CD4-positive, alpha-beta T cell treated with Interleukin-12 subunit alpha and Interleukin-12 subunit beta, for 1 hour (primary cell): ENCODE data around the gene CACNB4.
"Not testable (repeated sequence)": the region's sequence is repeated elsewhere in the genome, so short reads cannot be mapped to it uniquely, and the experiment has no call there.

ENCODE experiments used
- DNase-seq: peaks from one replicate; pipeline ENCODE4 v3.0.0-alpha.2; 2020

CACNB4 gene

GRCh38 chr2:151933266-151933804 is 165.5 kb downstream of the CACNB4 start:
- DNase-seq, result no peak

DNA sequence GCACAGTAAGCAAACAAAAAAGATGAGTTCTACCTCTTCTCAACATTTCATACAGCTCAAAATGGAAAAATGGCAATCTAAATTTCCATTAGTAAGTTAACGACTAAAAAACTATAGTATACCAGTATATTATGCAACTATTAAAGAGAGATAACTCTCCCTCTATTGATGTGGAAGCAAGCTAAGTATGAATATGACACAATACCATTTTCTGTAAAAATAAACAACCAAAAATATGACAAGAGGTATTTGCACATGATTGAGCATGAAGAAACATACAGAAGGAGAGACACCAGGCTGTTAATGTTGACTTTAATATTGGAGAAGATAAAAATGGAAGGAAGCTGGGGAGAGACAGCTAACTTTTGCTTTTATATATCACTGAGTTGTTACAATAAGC is 167.1 kb downstream of the CACNB4 start:
- no peak for DNase-seq

GRCh38 chr2:151931030-151931611 is 167.7 kb downstream of the CACNB4 start:
- DNase-seq, result no peak

- no peak for DNase-seq
Measured at GRCh38 chr2:151930042-151930441, 168.8 kb downstream of the CACNB4 start.

DNA sequence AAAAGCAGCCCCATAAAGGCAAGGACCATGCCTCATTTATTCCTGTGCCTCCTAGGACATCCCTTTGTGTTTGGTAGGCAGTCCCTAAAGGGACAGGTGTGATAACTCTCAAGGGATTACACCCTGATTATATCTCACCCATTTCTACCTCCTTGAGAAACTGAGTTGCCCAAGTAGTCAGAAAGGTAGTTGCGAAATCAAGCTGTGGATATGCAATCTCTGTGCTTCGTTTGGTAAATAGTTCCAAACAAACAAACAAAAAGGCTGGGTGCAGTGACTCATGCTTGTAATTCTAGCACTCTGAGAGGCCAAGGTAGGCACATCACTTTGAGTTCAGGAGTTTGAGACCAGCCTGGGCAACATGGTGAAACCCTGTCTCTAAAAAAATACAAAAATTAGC is 170.5 kb downstream of the CACNB4 start:
- no peak for DNase-seq

DNA sequence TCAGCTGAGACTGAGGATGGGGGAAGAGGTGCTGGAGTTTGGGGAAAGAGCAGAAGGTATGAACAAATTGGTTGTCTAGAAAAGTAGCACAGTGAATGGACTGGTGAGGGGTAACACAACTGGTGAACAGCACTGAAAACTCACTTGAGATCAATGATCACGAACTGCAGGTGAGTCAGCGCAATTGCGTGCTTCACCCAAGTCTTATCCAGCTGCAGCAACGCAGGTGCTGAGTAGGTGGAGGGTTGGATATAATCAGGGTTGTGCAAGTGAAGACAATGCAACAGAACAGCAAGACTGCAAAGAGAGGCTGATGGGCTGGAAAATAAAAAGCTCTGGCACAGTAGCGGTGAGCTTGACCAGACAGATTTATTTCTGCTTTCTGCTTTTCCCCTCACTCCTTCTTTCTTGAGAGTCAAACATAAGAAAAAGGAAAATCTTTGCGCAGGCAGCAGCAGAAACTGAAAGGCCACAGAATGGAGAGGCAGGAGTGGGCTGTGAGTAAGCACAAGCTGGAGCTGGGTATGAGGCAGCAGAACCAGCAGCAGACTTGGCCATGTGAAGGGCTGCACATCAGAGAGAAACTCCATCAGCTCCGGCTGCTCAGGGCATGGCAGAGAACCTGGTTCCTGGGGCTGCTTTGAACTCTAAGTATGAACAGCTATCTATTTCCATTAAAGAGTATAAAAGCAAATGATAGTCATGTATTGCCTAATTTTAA is 171.2 kb downstream of the CACNB4 start:
- no peak for DNase-seq

- DNase-seq, result no peak
Measured at GRCh38 chr2:151922845-151923666, 175.8 kb downstream of the CACNB4 start.

GRCh38 chr2:151919786-151920185 is 179.1 kb downstream of the CACNB4 start:
- no peak for DNase-seq

DNA sequence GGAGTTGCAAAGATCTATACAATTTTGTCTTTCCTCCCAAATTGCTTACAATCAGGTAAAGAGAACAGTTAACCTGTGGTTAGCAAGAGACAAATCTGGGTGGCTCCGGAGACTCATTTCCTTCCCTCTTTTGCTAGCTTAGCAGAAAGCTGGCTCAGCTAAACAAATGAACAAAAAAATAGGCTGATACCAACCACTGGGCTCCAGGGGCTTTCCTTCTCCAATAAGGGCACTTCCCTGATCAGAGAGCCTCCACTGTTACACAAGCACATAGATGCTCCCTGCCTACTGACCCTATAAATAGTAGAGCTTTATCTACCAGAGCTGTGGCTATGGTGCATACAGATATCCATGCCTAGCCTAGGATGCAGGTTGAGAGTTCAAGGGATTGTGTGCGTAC is 180.5 kb downstream of the CACNB4 start:
- peak; percentile 10 for DNase-seq

- no peak for DNase-seq
Measured at GRCh38 chr2:151916632-151917031, 182.2 kb downstream of the CACNB4 start.

DNA sequence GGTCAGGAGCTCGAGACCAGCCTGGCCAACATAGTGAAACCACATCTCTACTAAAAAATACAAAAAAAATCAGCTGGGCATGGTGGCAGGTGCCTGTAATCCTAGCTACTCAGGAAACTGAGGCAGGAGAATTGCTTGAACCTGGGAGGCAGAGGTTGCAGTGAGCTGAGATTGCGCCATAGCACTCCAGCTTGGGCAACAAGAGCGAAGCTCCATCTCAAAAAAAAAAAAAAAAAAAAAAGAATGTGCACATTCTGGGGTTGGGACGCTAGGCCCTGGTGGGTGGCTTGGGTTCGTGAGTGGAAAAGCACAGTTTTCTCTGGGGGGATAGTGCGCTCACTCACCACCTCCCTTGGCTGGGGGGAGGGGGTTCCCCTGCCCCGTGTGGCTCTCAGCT is 183.2 kb downstream of the CACNB4 start:
- not testable (repeated sequence) for DNase-seq

GRCh38 chr2:151914989-151915628 is 183.7 kb downstream of the CACNB4 start:
- DNase-seq, result no peak

GRCh38 chr2:151908204-151908882 is 190.5 kb downstream of the CACNB4 start:
- no peak for DNase-seq

- no peak for DNase-seq
Measured at GRCh38 chr2:151907286-151908203, 191.3 kb downstream of the CACNB4 start.

DNA sequence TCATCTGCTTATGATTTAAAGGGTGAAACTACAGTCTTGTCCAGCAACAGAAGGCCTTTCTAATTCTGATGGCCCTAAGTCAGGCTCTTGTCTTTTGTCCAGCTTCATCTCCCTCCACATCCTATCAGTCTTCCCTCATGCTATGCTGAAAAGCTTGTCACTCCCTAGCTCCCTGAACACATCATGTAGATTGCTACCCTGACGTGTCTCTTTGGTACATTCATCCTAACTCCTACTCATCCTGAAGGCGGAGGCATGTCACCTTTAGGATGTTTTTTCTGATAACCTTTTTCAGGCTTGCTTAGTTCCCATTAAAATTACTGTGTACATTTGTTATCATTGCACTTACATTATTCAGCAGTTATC is 192.2 kb downstream of the CACNB4 start:
- DNase-seq, result no peak

GRCh38 chr2:151905963-151906632 is 192.7 kb downstream of the CACNB4 start:
- no peak for DNase-seq

GRCh38 chr2:151904807-151905206 is 194.0 kb downstream of the CACNB4 start:
- DNase-seq, result no peak

GRCh38 chr2:151904021-151904420 is 194.8 kb downstream of the CACNB4 start:
- no peak for DNase-seq

DNA sequence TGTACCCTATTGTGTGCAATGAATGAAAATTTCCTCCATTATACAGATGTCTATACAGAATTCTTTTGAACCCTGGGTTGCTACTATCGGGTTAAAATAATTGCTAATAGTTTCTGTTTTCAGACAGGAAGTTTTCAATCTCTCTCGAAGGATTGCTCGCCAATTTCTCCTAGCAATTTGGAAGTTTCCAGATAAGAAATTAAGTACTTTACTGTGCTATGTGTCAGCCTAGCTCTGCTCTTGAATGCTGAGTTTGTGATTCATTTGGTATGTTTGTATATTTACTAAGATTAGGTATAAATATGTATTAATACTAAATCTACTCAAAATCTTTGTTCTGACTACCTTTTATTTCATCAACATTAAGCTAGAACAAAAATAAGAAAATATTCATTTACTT is 196.0 kb downstream of the CACNB4 start:
- DNase-seq, result no peak

DNA sequence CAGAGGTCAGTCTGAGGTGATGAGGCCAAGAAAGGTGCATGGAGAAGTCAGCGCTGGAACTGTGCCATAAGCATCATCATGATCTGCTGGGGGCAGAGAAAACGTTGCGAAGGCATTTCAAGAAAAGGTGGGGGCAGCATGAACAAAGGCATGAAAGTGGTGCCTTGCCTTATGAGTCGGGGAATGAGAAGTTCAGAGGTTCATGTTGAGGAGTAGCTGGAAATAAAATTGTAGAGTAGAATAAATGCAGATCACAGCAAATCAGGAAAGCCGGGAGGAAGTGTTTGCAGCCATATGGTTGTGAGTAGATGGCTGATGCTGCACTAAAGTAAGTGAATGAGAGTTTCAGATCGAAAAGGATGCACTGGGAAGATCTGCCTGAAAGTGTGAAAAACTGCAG is 198.5 kb downstream of the CACNB4 start:
- no peak for DNase-seq

- DNase-seq, result no peak
Measured at GRCh38 chr2:151899156-151899555, 199.7 kb downstream of the CACNB4 start.
